Kidney (tissue), 14 donors: ENCODE data around the gene CCDC142. TPM values are rescaled to one million over a fixed set of nuclear protein-coding genes. Genes with fewer than 3 reads are reported as not detected.
A peak's percentile ranks its signal among the peaks of the same experiment; 100 is the strongest.
"Not testable (repeated sequence)": the region's sequence is repeated elsewhere in the genome, so short reads cannot be mapped to it uniquely, and the experiment has no call there.

Experiments used
- DNase-seq, 5 donors: peaks; one replicate each; pipeline ENCODE4 v3.0.0-alpha.2; 2013 to 2020
- FAIRE-seq: peaks from 2 replicates; lab custom pipeline; 2012; peaks lifted over from hg19 to GRCh38; lab: Jason Lieb, UNC
- H3K27ac ChIP-seq, 2 donors: one replicate each; pipeline ENCODE4 v1.7.0; 2013; ENCODE audit warnings: low read depth in 2 of 2, low read length in 2 of 2, inconsistent platforms in 1 of 2
- H3K27me3 ChIP-seq: one replicate; pipeline ENCODE4 v1.7.1; 2013; ENCODE audit warnings: low read length, inconsistent platforms; ENCODE audit not compliant: control insufficient read depth, insufficient read depth
- H3K36me3 ChIP-seq, 3 donors: one replicate each; pipeline versions ENCODE4 v1.7.0 to v1.7.1; 2013; ENCODE audit warnings: low read length in 3 of 3, control low read depth in 1 of 3, inconsistent platforms in 1 of 3; ENCODE audit not compliant: insufficient read depth in 3 of 3, control insufficient read depth in 2 of 3
- H3K4me1 ChIP-seq, 3 donors: one replicate each; pipeline versions ENCODE4 v1.7.0 to v1.7.1; 2013; ENCODE audit warnings: low read length in 3 of 3, inconsistent platforms in 1 of 3, low read depth in 1 of 3; ENCODE audit not compliant: control insufficient read depth in 2 of 3, insufficient read depth in 2 of 3
- H3K4me3 ChIP-seq, 3 donors: one replicate each; pipeline versions ENCODE4 v1.7.0 to v1.8.1; 2013; ENCODE audit warnings: low read length in 3 of 3, control low read depth in 1 of 3, inconsistent platforms in 1 of 3
- H3K9ac ChIP-seq, 3 donors: one replicate each; pipeline versions ENCODE4 v1.7.0 to v1.7.1; 2013; ENCODE audit warnings: low read length in 3 of 3, control low read depth in 1 of 3, inconsistent platforms in 1 of 3
- H3K9me3 ChIP-seq, 3 donors: one replicate each; pipeline versions ENCODE4 v1.7.0 to v1.7.1; 2013; ENCODE audit warnings: low read length in 3 of 3, control low read depth in 1 of 3, inconsistent platforms in 1 of 3; ENCODE audit not compliant: control insufficient read depth in 2 of 3, insufficient read depth in 1 of 3
- CTCF ChIP-seq: IDR thresholded peaks from 3 replicates; pipeline ENCODE4 v1.5.1; 2012; ENCODE audit warnings: mild to moderate bottlenecking, moderate library complexity, borderline replicate concordance; ENCODE audit not compliant: insufficient read depth; ENCODE audit errors: extremely low read depth
- intact Hi-C: fragments of 100-400 bp; cut with DNase I; formaldehyde crosslinking; loops from one replicate; pipeline ENCODE4 v1.11.1; 2022
- polyA plus RNA-seq: library from polyadenylated mRNA; stranded (reverse); fragments of 350-450 nt; fragmentation: Illumina TruSeq; extraction: RNeasy Lipid Tissue Mini Kit (QIAGEN cat#74804); gene quantifications from one replicate; pipeline ENCODE4 v1.2.3, GENCODE V29; 2014; ENCODE audit warnings: low read depth, low replicate concordance; ENCODE audit not compliant: insufficient read depth
- total RNA-seq: library from RNA; stranded (reverse); fragmentation: NEBNext Ultra II Directional; extraction: Animal tissue kit (Norgen Biotek cat#: 25700); gene quantifications from one replicate; pipeline ENCODE4 v1.2.1, GENCODE V29; 2021
- donor health status: control.
- donor health status: control.
- donor health status: control.
- donor health status: control.
- donor health status: control.
- donor health status: DM: yes; HTN: yes; CAD: no.
- donor health status: Normal renal cell carcinoma (clear cell type).

CCDC142 gene
- total and polyA plus RNA-seq, 2 donors from 2014 or later, result 2.8 to 23.1 TPM

- no peak for DNase-seq
- Histone ChIP-seq H3K4me3 (no peak overlapping the region), H3K9me3 (no peaks in the 10 kb centered on the region), H3K36me3 (peaks cover 0 to 13% (median 11%) of the 10 kb centered on the region in 3 donors), H3K27ac (no peak overlapping the region), H3K27me3 (no peaks in the 10 kb centered on the region), H3K9ac (no peak overlapping the region), H3K4me1 (peaks cover 0 to 13% (median 6%) of the 10 kb centered on the region in 3 donors)
- no peak for TF ChIP-seq CTCF
- intact Hi-C loops, result loop anchor here (5.0 kb wide), 1 partner anchor 101 kb away; no protein-coding TSS in a partner anchor
- no peak for FAIRE-seq
Observed at GRCh38 chr2:74486141-74486540, 3.3 kb upstream of the CCDC142 start.

GRCh38 chr2:74483675-74484164, 922 bp upstream of the CCDC142 start:
- Histone ChIP-seq H3K9ac (peak overlapping the region; percentile 68 to 98 (median 85)), H3K4me1 (peaks cover 0 to 20% (median 6%) of the 10 kb centered on the region in 3 donors), H3K4me3 (peak overlapping the region; percentile 95 to 100 (median 99))
- H3K27ac ChIP-seq, H3K9me3 ChIP-seq, H3K36me3 ChIP-seq, FAIRE-seq, intact Hi-C loops, H3K27me3 ChIP-seq, DNase-seq: not testable (repeated sequence)

- no peak for TF ChIP-seq CTCF
- intact Hi-C loops, result no loop called here
- H3K27ac ChIP-seq, result peak overlapping the region; percentile 92 to 98
- peaks cover 0 to 20% (median 6%) of the 10 kb centered on the region in 3 donors for H3K4me1 ChIP-seq
- H3K27me3 ChIP-seq, result no peaks in the 10 kb centered on the region
- H3K9me3 ChIP-seq, result no peaks in the 10 kb centered on the region
- no peak for FAIRE-seq
- H3K9ac ChIP-seq, result peak overlapping the region; percentile 68 to 98 (median 80)
- peak overlapping the region; percentile 95 to 100 (median 99) for H3K4me3 ChIP-seq
- peaks cover 0 to 8% (median 3%) of the 10 kb centered on the region in 3 donors for H3K36me3 ChIP-seq
- peak; percentile 32 to 84 (median 51) for DNase-seq
Observed at GRCh38 chr2:74481961-74482800, 617 bp downstream of the CCDC142 start.

- Histone ChIP-seq H3K27me3 (no peaks in the 10 kb centered on the region), H3K9me3 (no peaks in the 10 kb centered on the region), H3K27ac (no peak overlapping the region), H3K9ac (peak overlapping the region in 2 of 3 donors; percentile 68 to 80), H3K4me1 (peaks cover 0 to 20% (median 6%) of the 10 kb centered on the region in 3 donors), H3K36me3 (peaks cover 0 to 8% (median 3%) of the 10 kb centered on the region in 3 donors), H3K4me3 (peak overlapping the region in 2 of 3 donors; percentile 95 to 100)
- DNase-seq (no peak), FAIRE-seq (no peak)
- intact Hi-C loops, result no loop called here
- no peak for TF ChIP-seq CTCF
Observed at GRCh38 chr2:74481431-74481830, 1.4 kb downstream of the CCDC142 start.
